Measurements from ENCODE around the gene CLTC.
"Not testable (repeated sequence)": the region's sequence is repeated elsewhere in the genome, so short reads cannot be mapped to it uniquely, and the experiment has no call there.

CLTC gene

DNA sequence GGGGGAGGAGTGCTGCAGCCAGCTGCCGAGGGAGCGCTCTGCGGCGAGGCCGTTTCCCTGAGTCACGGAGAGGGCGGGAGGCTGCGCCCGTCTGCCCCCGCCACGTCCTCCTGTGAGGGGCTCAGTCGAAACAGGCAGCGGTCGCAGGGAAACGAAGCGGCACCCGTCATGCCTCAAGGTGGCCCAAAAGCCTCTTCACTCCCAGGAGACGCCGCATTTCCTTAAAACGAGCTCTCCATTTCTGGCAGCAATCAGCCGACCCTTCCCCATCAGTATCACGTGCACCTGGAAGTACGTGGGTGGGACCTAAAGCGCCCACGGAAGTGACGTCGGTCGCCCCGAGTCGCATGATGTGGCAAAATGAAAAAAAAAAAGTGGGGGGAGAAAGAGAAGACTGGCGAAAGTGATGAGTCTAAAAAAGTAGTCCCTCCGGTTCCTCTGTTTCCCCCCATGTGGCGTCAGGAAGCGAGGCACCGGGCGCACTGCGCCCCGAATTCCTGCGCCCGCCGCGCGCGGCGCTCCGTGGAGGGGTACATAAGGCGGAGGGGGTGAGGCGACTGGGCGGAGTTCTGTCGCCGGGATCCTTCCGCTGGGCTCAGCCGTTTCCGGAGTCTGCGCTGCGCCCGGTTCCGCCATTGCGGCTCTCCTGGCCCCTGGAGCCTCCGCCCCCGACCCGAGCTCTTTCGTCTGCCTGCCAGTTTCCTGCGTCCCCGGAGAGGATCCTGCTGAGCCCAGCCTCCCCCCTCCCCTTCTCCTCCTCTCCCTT lies at the start of gene CLTC:
Gene CLTC (plus strand): TSS at position 598 of the 766 bp plus-strand sequence. CDS start 237 bp downstream, outside the sequence.
- peak; percentile 98 for DNase-seq (ENCODE audit: low read depth)
- H3K4me3 ChIP-seq (ENCODE audit: control insufficient read depth, low read depth, low read length) = peak within 1 kb of the TSS; percentile 93
- TF ChIP-seq, protein P1, sequence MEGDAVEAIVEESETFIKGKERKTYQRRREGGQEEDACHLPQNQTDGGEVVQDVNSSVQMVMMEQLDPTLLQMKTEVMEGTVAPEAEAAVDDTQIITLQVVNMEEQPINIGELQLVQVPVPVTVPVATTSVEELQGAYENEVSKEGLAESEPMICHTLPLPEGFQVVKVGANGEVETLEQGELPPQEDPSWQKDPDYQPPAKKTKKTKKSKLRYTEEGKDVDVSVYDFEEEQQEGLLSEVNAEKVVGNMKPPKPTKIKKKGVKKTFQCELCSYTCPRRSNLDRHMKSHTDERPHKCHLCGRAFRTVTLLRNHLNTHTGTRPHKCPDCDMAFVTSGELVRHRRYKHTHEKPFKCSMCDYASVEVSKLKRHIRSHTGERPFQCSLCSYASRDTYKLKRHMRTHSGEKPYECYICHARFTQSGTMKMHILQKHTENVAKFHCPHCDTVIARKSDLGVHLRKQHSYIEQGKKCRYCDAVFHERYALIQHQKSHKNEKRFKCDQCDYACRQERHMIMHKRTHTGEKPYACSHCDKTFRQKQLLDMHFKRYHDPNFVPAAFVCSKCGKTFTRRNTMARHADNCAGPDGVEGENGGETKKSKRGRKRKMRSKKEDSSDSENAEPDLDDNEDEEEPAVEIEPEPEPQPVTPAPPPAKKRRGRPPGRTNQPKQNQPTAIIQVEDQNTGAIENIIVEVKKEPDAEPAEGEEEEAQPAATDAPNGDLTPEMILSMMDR (conservative IDR thresholded peaks at IDR 0.05; ENCODE audit: control insufficient read depth, insufficient read depth, low read depth, low read length) = no peak

DNA sequence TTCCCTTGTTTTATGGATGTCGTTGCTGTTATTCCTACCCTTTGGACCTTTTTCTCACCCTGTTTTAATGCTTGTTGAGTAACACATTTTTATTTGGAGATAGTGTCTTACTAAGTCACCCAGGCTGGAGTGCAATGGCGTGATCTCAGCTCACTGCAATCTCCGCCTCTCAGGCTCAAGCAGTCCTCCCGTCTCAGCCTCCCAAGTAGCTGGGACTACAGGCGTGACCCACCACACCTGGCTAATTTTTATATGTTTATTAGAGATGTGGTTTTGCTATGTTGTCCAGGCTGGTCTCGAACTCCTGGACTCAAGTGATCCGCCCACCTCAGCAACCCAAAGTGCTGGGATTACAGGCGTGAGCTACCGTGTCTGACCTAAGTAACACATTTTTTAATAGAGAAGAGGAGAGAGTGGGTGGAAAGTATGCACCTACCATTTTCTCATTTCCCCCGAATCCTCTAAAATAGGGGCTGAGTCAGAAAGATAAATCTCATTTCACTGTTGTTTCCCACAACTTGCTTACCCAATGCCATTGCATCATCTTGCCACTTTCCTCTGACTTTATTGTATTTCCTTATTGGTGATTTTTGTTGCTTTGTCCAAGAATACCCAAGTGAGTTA lies 47.3 kb upstream of the CLTC start:
- DNase-seq (ENCODE audit: low read depth) = peak; percentile 82
- TF ChIP-seq, protein P1 (conservative IDR thresholded peaks at IDR 0.05; ENCODE audit: control insufficient read depth, insufficient read depth, low read depth, low read length) = no peak
- no peak overlapping the region for H3K4me3 ChIP-seq (ENCODE audit: control insufficient read depth, low read depth, low read length)

DNA sequence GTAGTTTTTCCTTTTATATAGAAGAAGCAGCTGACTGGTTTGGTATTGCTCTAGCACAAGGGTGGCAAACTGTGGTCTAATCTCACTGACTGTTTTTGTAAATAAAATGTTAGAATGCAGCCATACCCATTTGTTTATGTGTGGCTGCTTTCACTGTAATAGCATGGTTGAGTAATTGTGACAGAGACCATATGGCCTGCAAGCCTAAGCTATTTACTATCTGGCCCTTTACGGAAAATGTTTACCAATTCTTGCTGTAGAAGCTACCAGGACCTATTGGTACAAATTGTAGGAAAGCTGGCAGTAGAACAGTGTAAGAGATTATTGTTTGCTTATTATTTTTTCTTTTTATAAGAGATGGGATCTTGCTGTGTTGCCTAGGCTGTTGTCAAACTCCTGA lies 35.5 kb upstream of the CLTC start:
- not testable (repeated sequence) for H3K4me3 ChIP-seq (ENCODE audit: control insufficient read depth, low read depth, low read length); DNase-seq (ENCODE audit: low read depth)

DNA sequence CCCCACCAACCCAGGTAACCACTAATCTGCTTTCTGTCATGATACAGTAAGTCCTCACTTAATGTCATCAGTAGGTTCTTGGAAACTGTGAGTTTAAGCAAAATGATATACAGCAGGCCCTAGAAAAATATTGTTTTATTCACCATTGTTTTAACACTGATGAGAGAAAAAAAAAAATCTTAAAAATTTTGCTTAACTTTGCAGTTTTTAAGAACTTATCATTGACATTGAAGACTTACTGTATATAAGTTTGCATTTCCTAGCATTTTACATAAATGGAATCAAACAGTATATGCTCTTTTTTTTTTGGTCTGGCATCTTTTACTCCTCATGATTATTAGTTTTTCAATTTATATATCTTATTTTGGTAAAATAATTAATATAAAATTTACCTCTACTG lies 19.5 kb upstream of the CLTC start:
- H3K4me3 ChIP-seq (ENCODE audit: control insufficient read depth, low read depth, low read length) = no peak overlapping the region
- TF ChIP-seq, protein P1 (conservative IDR thresholded peaks at IDR 0.05; ENCODE audit: control insufficient read depth, insufficient read depth, low read depth, low read length) = no peak
- no peak for DNase-seq (ENCODE audit: low read depth)

DNA sequence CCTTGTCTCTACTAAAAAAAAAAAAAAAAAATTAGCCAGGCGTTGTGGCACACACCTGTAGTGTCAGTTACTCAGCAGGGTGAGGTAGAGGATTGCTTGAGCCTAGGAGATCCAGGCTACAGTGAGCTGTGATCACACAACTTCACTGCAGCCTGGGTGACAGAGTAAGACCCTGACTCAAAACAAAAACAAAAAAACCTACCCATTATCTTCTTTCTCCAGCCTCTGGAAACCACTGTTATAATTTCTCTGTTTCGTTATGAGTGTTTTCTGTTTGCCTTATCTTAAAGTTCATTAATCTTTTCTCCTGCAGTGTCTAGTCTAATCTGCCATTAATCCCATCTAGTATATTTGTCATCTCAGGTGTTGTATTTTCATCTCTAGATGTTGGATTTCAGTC lies 18.6 kb upstream of the CLTC start:
- no peak for DNase-seq (ENCODE audit: low read depth)
- TF ChIP-seq, protein P1 (conservative IDR thresholded peaks at IDR 0.05; ENCODE audit: control insufficient read depth, insufficient read depth, low read depth, low read length) = no peak
- H3K4me3 ChIP-seq (ENCODE audit: control insufficient read depth, low read depth, low read length) = no peak overlapping the region

DNA sequence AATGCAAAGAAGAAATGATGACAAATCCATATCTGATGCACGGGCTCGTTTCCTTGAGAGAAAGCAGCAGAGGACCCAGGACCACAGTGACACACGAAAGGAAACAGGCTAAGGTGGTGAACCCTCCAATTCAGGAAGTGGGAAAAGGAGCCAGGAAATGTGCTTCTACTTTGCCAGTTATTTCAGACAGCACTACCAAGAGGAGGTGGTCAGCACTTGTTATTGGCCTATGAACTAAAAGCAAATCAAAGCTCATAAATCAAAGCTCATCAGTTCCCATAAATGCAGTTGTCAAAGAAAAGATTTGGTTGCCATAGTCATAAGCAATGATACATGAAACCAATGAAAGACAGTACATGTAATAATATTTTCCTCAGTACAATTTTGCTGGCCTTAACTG lies 12.6 kb upstream of the CLTC start:
- TF ChIP-seq, protein P1 (conservative IDR thresholded peaks at IDR 0.05; ENCODE audit: control insufficient read depth, insufficient read depth, low read depth, low read length) = no peak
- no peak overlapping the region for H3K4me3 ChIP-seq (ENCODE audit: control insufficient read depth, low read depth, low read length)
- DNase-seq (ENCODE audit: low read depth) = no peak

DNA sequence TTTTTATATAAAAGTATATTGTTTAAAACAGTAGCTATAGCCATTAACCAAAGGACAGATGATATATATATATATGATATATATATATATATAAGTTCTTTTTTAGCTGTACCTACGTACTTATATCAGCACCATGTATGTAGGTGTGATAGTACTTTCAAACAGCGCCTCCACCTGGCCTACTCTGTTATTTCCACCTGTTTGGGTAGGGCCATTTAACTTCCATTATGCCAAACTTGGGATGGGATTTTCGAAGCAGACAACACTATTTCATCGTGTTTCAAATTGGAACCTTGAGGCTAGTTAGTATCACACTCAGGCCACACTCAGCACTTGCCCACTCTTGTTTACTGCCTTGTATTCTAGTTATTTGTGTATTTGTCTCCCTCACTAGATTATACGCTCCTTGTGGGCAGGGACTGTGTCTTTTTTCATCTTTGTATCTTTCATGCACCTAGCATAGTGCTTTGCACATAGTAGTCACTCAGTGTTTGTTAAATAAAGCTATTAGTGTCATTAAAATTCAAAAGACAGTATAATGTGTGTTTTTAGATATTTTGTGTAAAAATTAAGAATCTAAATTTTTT lies 11.8 kb upstream of the CLTC start:
- TF ChIP-seq, protein P1 (conservative IDR thresholded peaks at IDR 0.05; ENCODE audit: control insufficient read depth, insufficient read depth, low read depth, low read length) = peak; percentile 25
- no peak overlapping the region for H3K4me3 ChIP-seq (ENCODE audit: control insufficient read depth, low read depth, low read length)
- no peak for DNase-seq (ENCODE audit: low read depth)
